Measurements from ENCODE around the gene MEIS3.

GRCh38 chr19:47378246-47378645 lies 41.1 kb downstream of the MEIS3 start:
- no peak for TF ChIP-seq CTCF (IDR thresholded peaks at IDR 0.05)
- TF ChIP-seq EP300 (IDR thresholded peaks at IDR 0.05), result no peak

Measured in upper lobe of left lung (tissue), 4 donors.